HFFc6 (cell line): ENCODE data around the gene AQP4. TPM values are rescaled to one million over a fixed set of nuclear protein-coding genes. Genes with fewer than 3 reads are reported as not detected.

Source experiments
- DNase-seq: peaks from one replicate; pipeline ENCODE4 v3.0.0-alpha.2; 2018
- H3K27ac Mint-ChIP-seq: 2 replicates; pipeline ENCODE4 v1.8.0; 2020; ENCODE audit warnings: mild to moderate bottlenecking, mixed read lengths
- H3K27me3 Mint-ChIP-seq: 2 replicates; pipeline ENCODE4 v1.8.0; 2021; ENCODE audit warnings: mild to moderate bottlenecking, moderate library complexity, mixed read lengths; ENCODE audit not compliant: insufficient read depth
- H3K36me3 Mint-ChIP-seq: 2 replicates; pipeline ENCODE4 v1.8.0; 2021; ENCODE audit warnings: low read depth, mixed read lengths
- H3K4me1 Mint-ChIP-seq: 2 replicates; pipeline ENCODE4 v1.8.0; 2020; ENCODE audit warnings: low read depth, mixed read lengths
- H3K4me3 Mint-ChIP-seq: 2 replicates; pipeline ENCODE4 v1.8.0; 2020; ENCODE audit warnings: mild to moderate bottlenecking, moderate library complexity, mixed read lengths
- H3K9me3 Mint-ChIP-seq: 2 replicates; pipeline ENCODE4 v1.8.0; 2020; ENCODE audit warnings: mild to moderate bottlenecking, mixed read lengths
- CTCF ChIP-seq: fragments of 200-600 bp; sonication (generic); IDR thresholded peaks from 2 replicates; pipeline ENCODE4 v1.5.0; 2021; ENCODE audit warnings: antibody characterized with exemption, mild to moderate bottlenecking
- total RNA-seq, 6 experiments: library from RNA; stranded (reverse); fragmentation: NEBNext Ultra II Directional; extraction: Animal tissue kit (Norgen Biotek cat#: 25700); gene quantifications; 2 replicates in 1 of 6; 3 replicates in 5 of 6; pipeline ENCODE4 v1.2.3, GENCODE V29; 2021

AQP4 gene
- total RNA-seq, 6 experiments from 2014 or later, result not detected

DNA sequence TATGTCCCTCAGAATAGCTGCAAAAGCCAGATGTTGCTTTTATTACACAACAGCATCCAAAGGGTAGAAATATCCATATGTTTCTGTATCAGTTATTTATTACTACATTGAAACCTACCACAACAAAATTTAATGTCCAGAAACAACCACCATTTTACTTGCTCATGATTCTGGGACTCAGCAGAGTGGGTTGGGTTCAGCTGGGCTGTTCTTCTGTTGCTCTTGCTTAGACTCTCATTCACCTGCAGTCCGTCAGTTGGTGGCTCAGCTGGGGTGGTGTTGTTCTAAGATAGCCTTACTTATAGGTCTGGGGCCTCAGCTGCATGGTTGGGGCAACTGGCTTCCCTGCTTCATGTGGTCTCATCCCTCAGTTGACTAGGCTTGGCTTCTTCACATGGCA, 21.7 kb downstream of the AQP4 start:
- TF ChIP-seq CTCF, result no peak

DNA sequence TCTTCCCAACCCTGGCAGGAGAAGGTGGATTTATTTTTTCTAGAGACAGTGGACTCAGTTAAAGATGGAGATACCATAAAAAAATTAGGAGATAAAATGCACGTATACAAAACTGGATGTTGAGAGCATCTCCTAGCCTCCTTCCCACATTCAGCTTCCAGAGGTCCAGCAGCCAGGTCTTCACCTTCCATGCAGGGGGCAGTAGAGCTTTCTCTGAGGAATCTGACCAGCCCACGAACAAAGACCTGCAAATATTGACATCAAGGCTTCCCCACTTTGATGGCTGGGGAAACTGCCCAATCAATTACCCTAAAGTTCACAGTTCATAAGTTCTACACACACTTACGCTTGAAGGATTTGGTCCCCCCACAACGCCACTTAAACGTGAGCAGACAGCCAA, 24.5 kb downstream of the AQP4 start:
- Mint-ChIP-seq H3K4me1 (no peaks in the 10 kb centered on the region), H3K27ac (no peak overlapping the region), H3K4me3 (no peak overlapping the region), H3K9me3 (peaks cover 56% of the 10 kb centered on the region), H3K27me3 (no peaks in the 10 kb centered on the region), H3K36me3 (no peaks in the 10 kb centered on the region)
- no peak for DNase-seq
- no peak for TF ChIP-seq CTCF

More for the DNA sequence above, 21.7 kb downstream of the AQP4 start:
- no peak for DNase-seq
- Mint-ChIP-seq H3K27ac (no peak overlapping the region), H3K36me3 (no peaks in the 10 kb centered on the region), H3K4me1 (no peaks in the 10 kb centered on the region), H3K27me3 (no peaks in the 10 kb centered on the region), H3K4me3 (no peak overlapping the region), H3K9me3 (peaks cover 55% of the 10 kb centered on the region)

DNA sequence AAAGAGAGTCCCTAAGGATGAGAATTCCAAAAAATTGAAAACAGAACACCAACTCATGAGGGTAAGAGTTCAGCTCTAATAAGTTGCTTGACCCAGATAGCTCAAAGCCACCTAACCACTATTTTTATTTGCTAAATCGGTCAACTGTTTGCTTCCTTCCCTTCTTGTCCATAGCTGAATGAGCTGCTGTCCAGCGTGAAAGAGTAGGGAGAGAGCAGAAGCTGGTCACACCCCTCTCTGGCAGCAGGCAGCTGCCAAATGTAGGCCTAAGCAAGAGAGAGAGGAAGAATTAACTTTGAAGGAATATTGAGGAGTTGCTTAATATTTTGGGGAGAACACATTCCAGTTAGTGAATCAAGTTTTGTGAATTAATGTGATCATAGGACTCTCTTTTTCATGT, 25.9 kb downstream of the AQP4 start:
- no peaks in the 10 kb centered on the region for H3K4me1 Mint-ChIP-seq
- no peaks in the 10 kb centered on the region for H3K27me3 Mint-ChIP-seq
- no peak overlapping the region for H3K4me3 Mint-ChIP-seq

GRCh38 chr18:26832302-26832701, 33.2 kb downstream of the AQP4 start:
- Mint-ChIP-seq H3K27ac (no peak overlapping the region), H3K27me3 (no peaks in the 10 kb centered on the region), H3K4me1 (no peaks in the 10 kb centered on the region), H3K4me3 (no peak overlapping the region), H3K9me3 (peaks cover 43% of the 10 kb centered on the region), H3K36me3 (no peaks in the 10 kb centered on the region)
- no peak for DNase-seq
- TF ChIP-seq CTCF, result no peak

More for the DNA sequence above, 25.9 kb downstream of the AQP4 start:
- TF ChIP-seq CTCF, result no peak
- DNase-seq, result no peak
- Mint-ChIP-seq H3K27ac (no peak overlapping the region), H3K36me3 (no peaks in the 10 kb centered on the region), H3K9me3 (peaks cover 45% of the 10 kb centered on the region)

DNA sequence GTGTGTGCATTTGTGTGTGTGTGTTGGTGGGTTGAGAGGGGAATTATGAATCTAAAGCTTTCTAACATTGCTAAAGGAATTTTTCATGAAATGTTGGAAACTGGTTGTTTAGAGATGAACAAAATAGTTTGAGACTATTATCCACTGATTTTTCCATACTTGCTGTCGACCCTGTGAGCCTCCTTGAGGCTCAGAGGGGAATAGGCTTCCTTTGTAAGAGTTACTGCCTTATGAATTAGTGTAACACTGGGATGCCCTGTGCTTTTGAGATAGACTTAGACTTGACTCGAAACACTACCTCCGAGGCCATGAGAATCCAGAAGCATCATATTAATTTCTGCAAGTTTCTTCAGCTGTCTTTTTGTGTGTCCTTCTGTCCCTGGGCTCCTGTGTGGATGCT, 37.9 kb downstream of the AQP4 start:
- Mint-ChIP-seq H3K4me3 (no peak overlapping the region), H3K27ac (no peak overlapping the region), H3K27me3 (no peaks in the 10 kb centered on the region), H3K4me1 (no peaks in the 10 kb centered on the region), H3K36me3 (no peaks in the 10 kb centered on the region), H3K9me3 (peaks cover 38% of the 10 kb centered on the region)
- no peak for TF ChIP-seq CTCF
- no peak for DNase-seq

DNA sequence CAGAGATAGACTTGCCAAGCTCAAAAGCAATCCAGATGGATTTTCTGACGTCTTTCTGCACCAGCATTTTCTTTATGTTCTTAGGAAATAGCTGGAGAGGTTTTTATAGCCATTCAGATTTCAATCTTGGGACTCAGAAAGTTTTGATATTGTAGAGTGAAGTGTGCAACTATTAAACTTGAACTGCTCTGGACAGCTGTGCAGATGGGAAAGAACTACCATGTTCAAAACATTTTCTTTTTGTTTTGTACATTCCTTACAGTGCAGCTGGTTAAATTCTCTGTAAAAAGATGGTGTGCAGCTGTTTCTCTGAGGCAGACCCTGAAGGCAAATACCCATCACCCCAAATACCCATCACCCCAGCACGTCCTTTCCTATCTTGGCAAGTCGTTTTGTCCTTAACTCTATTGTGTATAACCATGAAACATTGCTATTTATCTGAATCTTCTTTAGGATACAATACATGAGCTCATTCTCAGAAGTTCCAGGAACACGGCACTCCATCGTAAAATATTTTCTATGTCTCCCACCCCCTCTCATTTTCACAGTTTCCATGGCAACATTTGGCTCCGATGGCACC, 38.8 kb downstream of the AQP4 start:
- H3K4me1 Mint-ChIP-seq, result no peaks in the 10 kb centered on the region
- no peak overlapping the region for H3K4me3 Mint-ChIP-seq
- DNase-seq, result no peak
- H3K9me3 Mint-ChIP-seq, result peaks cover 33% of the 10 kb centered on the region
- H3K36me3 Mint-ChIP-seq, result no peaks in the 10 kb centered on the region
- H3K27ac Mint-ChIP-seq, result no peak overlapping the region
- no peak for TF ChIP-seq CTCF
- H3K27me3 Mint-ChIP-seq, result no peaks in the 10 kb centered on the region
